HG03457 (cell line): Measurements from ENCODE around the gene VAV1.
"Not testable (repeated sequence)": the region's sequence is repeated elsewhere in the genome, so short reads cannot be mapped to it uniquely, and the experiment has no call there.

Experiments
- ATAC-seq: cut with Tn5 transposase; IDR thresholded peaks from one replicate; pipeline ENCODE4 v1.9.1; 2021; ENCODE audit warnings: moderate number of reproducible peaks; ENCODE audit not compliant: unreplicated experiment

The VAV1 gene

DNA sequence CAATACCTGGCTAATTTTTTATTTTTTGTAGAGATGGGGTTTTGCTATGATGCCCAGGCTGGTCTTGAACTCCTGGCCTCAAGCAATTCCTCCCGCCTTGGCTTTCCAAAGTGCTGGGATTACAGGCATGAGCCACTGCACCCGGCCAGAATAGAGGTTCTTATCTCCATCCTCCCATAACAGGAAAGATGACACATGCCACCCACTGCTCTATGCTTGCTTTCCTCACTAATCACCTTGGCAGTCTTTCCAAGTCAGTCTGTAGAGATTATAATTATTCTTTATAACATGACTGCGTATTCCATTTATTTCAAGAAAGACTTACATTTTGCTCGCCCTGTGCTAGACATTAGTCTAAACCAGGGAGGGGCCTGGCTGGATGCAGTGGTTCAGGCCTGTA lies 6.7 kb downstream of the VAV1 start:
- no peak for ATAC-seq

DNA sequence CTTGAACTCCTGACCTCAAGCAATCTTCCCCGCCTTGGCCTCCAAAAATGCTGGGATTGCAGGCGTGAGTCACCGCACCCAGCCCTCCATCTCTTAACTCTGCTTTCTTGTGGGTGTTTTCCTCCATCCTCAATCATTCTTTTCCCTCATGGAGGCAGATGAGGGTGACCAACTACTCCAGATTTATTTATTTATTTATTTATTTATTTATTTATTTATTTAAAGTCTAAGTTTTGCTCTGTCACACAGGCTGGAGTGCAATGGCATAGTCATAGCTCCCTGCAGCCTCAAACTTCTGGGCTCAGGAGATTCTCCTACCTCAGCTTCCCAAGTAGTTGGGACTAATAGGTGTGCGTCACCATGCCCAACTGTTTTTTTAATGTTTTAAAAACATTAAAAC lies 14.9 kb downstream of the VAV1 start:
- no peak for ATAC-seq

- no peak for ATAC-seq
Observed at GRCh38 chr19:6788896-6789295, 16.4 kb downstream of the VAV1 start.

GRCh38 chr19:6790194-6791128 lies 18.0 kb downstream of the VAV1 start:
- ATAC-seq = no peak

DNA sequence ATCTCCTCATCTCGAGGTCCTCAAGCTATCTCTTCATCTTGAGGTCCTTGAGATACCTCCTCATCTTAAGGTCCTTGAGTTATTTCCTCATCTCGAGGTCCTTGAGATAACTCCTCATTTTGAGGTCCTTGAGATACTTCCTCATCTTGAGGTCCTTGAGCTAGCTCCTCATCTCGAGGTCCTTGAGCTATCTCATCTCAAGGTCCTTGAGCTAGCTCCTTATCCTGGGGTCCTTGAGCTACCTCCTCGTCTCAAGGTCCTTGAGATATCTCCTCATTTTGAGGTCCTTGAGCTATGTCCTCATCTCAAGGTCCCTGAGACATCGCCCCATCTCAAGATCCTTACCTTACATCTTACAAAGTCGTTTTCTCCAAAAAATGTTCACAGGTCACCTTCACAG lies 18.7 kb downstream of the VAV1 start:
- no peak for ATAC-seq

GRCh38 chr19:6793411-6793810 lies 20.9 kb downstream of the VAV1 start:
- ATAC-seq = no peak

DNA sequence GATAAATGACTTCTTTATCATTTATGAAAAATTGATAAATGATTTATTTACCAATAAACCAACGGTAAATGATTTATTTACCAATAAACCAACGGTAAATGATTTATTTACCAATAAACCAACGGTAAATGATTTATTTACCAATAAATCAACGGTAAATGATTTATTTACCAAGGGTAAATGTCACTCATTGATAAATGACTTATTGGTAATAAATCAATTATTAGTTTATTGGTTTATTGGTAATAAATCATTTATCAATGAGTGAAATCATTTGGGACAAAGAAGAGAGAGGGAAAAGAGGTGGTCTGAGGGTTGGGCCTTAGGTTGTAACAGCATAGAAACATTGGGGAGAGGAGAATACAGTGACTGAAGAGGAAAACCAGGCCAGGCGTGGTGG lies 21.5 kb downstream of the VAV1 start:
- ATAC-seq = no peak

DNA sequence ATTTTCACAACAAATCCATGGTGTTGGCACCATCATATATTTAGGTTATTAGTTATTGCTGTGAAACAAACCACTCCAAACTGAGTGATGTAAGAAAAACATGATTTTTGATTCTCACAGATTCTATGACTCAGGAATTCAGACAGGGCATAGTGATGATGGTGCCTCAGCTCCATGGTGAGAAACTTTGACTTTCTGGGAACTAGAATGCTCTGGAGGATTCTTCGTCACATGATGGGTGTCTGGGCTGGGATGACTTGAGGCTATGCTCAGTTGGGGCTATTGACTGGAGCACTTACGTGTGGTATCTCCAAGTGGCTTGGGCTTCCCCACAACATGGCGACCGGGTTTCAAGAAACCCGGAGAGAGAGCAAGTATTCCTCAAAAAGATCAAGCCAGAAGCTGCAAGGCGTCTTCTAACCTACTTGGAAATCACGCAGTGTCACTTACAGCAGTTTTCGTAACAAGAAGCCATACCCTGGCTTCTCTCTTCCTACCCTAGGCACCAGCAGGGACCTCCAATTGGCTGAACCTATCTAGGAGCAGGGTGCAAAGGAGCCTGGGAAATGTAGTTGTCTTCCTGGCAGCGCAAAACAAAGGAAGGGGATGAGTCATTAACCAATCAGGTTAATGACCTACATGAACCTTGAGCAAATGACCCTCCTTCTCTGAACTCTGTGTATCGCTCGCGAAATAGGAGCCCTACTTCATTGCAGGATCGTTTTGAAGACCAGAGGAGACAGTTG lies 22.4 kb downstream of the VAV1 start:
- no peak for ATAC-seq

GRCh38 chr19:6796278-6796677 lies 23.8 kb downstream of the VAV1 start:
- ATAC-seq = no peak

DNA sequence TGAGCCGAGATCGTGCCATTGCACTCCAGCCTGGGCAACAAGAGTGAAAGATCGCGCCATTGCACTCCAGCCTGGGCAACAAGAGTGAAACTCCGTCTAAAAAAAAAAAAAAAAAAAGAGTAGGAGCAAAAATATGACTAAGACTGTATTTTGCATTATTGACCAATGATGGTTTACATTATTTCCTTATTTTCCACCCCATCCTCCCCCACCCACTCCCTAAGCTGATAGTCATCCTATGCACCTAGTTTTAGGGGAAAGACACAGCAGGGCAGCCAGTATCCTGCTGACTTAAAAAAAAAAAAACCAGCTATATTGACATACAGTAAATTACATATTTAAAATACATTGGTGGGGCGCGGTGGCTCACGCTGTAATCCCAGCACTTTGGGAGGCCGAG lies 25.1 kb downstream of the VAV1 start:
- no peak for ATAC-seq

GRCh38 chr19:6800160-6800790 lies 27.8 kb downstream of the VAV1 start:
- not testable (repeated sequence) for ATAC-seq

DNA sequence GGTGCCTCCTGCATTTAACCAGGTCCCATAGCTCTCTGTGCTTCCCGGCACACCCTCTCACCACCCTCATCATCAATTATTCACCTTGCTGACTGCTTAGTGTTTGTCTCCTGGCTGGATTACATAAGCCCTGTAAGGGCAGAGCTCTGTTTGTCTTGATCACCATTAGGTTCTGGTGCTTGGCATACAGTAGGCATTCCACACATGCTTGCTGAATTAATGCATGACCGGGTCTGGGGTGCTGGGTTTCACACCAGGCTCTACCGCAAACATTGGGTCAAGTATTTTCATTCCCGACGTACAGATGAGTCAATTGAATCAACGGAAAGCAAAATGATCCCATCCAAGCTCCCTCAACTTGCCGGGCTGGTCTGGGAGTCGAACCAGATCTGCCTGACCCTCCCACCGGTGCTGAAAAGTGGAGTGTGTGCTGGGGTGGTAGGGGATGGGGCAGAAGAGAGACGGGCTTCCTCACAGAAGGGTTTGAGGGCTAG lies 28.5 kb downstream of the VAV1 start:
- ATAC-seq = no peak

- ATAC-seq = no peak
Observed at GRCh38 chr19:6801485-6802086, 29.1 kb downstream of the VAV1 start.

DNA sequence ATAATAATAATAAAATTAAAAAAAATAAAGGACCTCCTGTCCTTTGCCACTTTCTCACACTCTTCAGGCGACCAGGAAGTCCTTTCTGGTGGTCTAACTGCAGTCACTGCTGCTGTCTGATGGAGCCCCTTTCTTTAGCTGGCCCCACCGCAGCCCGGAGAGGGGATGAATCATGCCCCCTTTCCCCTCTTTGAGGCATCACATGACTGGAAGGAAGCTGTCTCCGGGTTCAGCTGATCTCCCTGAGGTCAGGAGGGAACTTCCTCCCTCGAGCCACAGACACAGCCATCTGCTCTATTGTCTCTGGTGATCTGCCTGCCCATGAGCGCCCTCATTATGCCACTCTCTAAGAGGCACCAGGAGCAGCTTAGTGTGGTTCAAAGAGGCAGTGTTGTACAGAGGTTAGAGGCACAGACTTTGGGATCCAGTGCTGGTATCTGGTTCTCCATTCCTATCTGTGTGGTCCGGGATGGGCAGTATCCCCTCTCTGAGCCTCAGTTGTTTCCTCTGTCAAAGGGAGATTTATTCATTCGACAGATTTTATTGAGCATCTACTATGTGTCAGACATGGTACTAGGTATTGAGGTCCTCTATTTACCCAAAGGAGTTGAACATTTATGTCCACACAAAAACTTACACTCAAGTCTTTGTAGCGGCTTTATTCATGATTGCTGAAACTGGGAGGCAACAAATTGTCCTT lies 30.0 kb downstream of the VAV1 start:
- no peak for ATAC-seq

DNA sequence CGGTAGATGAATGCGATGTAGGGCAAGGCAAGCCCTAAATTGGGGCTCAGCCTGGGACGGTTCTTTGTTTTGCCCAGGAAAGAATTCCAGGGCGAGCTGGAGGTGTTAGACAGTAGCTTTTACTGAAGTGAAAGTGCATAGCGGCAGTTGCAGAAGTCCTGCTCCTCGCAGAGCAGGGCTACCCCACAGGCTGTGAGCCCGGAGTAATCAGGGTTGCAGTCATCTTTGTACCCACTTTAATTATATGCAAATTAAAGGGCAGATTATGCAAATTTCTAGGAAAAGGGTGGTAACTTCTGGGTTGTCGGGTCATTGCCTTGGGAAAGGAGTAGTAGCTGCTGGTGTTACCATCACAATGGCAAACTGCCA lies 30.5 kb downstream of the VAV1 start:
- ATAC-seq = no peak

DNA sequence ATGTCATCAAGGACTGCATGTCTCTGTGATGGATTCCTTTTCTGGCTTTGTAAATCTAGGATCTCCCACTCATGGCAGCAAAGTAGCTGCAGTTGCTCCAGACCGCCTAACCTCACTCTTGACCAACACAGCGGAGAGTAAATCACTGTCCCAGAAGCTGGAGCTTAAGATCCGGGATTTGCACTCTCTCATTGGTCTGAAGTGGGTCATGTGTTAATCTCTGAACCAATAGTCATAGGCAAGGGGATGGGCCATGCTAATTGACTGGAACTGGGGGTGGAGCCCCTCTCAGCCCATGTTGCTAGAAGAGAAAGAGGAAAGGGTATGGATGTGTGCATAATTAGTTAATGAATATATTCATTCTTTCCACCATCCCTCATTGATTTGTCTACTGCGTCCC lies 34.0 kb downstream of the VAV1 start:
- no peak for ATAC-seq

- ATAC-seq = no peak
Observed at GRCh38 chr19:6807291-6807690, 34.8 kb downstream of the VAV1 start.

DNA sequence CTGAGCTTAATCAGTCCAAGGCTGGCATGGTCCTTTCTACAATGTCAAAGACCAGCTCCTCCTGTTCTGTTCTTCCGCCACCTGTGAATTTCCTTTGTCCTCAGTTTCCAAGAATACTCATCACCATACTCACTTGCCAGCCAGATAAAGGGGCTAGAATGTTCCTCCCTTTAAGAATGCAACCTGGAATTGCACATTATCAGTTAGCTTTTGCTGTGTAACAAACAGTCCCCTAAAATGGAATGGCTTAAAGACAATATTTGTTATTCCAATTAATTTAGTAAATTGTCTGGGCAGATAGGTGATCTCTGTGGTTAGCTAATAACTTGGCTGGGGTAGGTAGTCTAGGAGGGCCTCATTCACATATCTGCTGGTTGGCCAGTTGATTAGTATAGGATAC lies 36.0 kb downstream of the VAV1 start:
- ATAC-seq = no peak

DNA sequence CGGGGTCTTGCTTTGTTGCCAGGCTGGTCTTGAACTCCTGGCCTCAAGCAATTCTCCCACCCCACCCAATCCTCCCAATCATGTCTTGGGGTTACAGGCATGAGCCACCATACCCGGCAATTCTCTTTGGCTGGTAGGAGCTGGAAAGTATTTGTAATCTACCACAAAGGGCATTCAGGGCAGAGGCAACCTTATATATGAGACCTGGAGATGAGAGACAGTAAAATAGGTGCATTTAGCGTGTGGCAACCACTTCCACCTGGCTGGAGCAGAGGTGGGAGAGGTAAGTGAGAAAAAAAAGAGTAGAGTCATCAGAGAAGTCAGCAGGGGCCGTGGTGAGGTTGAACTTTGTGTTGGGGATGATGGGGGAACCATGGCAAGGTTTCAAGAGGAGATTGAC lies 36.8 kb downstream of the VAV1 start:
- ATAC-seq = no peak

- ATAC-seq = no peak
Observed at GRCh38 chr19:6811378-6811777, 38.9 kb downstream of the VAV1 start.

GRCh38 chr19:6811906-6812305 lies 39.4 kb downstream of the VAV1 start:
- no peak for ATAC-seq
